ENCODE measurements around the gene IBA57.
"Not testable (repeated sequence)": the region's sequence is repeated elsewhere in the genome, so short reads cannot be mapped to it uniquely, and the experiment has no call there.

IBA57 gene

DNA sequence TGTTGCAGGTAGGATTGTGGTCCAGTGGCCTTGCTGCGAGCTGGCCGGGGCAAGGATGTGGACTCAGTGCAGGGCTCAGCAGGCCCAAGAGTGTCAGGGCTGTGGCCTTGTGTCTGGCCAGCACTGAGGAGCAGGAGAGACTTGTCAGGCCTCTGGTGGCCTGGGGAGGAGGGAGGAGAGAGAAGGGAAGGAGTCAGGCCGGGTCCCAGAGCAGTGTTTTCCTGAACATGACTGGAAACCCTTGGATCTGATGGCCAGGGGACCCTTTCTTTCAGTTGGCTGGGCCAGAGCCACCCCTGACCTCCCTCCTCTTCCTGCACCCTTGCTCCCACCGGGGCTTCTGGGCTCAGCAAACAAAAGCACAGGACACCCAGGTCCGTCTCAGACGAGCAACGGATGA lies 5.1 kb downstream of the IBA57 start:
- H3K27ac ChIP-seq (ENCODE audit: low read length): no peak overlapping the region
- H4K20me1 ChIP-seq (ENCODE audit: insufficient read depth, low read length): no peaks in the 10 kb centered on the region
- TF ChIP-seq EZH2 (optimal IDR thresholded peaks at IDR 0.05; ENCODE audit: low read depth, low read length) (no peak), EZH2phosphoT487 (IDR thresholded peaks at IDR 0.05; ENCODE audit: low read length) (no peak)
- TF ChIP-seq, protein P1, sequence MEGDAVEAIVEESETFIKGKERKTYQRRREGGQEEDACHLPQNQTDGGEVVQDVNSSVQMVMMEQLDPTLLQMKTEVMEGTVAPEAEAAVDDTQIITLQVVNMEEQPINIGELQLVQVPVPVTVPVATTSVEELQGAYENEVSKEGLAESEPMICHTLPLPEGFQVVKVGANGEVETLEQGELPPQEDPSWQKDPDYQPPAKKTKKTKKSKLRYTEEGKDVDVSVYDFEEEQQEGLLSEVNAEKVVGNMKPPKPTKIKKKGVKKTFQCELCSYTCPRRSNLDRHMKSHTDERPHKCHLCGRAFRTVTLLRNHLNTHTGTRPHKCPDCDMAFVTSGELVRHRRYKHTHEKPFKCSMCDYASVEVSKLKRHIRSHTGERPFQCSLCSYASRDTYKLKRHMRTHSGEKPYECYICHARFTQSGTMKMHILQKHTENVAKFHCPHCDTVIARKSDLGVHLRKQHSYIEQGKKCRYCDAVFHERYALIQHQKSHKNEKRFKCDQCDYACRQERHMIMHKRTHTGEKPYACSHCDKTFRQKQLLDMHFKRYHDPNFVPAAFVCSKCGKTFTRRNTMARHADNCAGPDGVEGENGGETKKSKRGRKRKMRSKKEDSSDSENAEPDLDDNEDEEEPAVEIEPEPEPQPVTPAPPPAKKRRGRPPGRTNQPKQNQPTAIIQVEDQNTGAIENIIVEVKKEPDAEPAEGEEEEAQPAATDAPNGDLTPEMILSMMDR (IDR thresholded peaks at IDR 0.05; ENCODE audit: low read length): no peak
- H3K9ac ChIP-seq (ENCODE audit: low read length): no peak overlapping the region
- no peak overlapping the region for H3K4me3 ChIP-seq (ENCODE audit: low read length)
- no peaks in the 10 kb centered on the region for H3K27me3 ChIP-seq (replicated peaks; ENCODE audit: insufficient read depth, low read length)
- H3K36me3 ChIP-seq (replicated peaks; ENCODE audit: insufficient read depth, low read length): no peaks in the 10 kb centered on the region
- no peak for DNase-seq
- no peak overlapping the region for H3K4me2 ChIP-seq (ENCODE audit: low read depth, low read length)
- H3K79me2 ChIP-seq (ENCODE audit: low read length): peaks cover 53% of the 10 kb centered on the region
- H3K9me2 ChIP-seq (replicated peaks; ENCODE audit: insufficient read depth, low read length): no peaks in the 10 kb centered on the region
- H3F3A ChIP-seq (ENCODE audit: insufficient read depth, low read length): no peaks in the 10 kb centered on the region
- no peaks in the 10 kb centered on the region for H3K9me3 ChIP-seq (replicated peaks; ENCODE audit: insufficient read depth, low read length)
- H2AFZ ChIP-seq (ENCODE audit: low read length): no peak overlapping the region
- H3K4me1 ChIP-seq (ENCODE audit: low read length): peaks cover 5% of the 10 kb centered on the region

DNA sequence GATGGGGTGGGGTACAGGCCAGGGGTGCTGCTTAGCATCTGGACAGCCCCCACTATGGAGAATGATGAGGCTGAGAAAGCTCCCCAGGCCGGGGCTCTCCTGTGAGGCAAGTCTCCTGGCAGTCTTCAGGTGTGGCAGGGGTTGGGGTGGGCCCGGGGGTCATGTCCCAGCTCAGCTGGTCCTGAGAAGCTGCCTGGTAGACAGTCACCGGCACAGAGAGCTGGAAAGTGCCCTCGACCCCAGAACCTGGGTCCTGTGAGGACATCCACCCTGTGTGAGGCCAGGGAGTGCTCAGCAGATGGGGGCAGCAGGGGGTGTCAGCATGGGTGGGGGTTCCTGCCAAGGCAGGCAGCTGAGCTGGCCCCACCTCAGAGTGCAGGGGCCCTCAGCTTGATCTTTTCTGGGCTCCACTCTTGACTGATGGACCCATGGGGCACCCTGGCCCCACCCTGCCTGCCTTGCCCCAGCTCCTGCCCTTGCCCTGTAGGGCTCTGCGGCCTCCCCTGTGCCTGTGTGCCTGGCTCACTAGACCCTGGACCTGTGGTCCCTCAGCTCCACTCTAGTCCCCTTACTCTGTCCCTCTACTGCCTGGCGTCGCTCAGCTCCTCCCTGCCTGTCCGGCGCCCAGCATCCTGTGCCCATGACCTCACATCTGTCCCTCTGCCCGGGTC lies 5.8 kb downstream of the IBA57 start:
- no peaks in the 10 kb centered on the region for H3K36me3 ChIP-seq (replicated peaks; ENCODE audit: insufficient read depth, low read length)
- no peak overlapping the region for H3K9ac ChIP-seq (ENCODE audit: low read length)

DNA sequence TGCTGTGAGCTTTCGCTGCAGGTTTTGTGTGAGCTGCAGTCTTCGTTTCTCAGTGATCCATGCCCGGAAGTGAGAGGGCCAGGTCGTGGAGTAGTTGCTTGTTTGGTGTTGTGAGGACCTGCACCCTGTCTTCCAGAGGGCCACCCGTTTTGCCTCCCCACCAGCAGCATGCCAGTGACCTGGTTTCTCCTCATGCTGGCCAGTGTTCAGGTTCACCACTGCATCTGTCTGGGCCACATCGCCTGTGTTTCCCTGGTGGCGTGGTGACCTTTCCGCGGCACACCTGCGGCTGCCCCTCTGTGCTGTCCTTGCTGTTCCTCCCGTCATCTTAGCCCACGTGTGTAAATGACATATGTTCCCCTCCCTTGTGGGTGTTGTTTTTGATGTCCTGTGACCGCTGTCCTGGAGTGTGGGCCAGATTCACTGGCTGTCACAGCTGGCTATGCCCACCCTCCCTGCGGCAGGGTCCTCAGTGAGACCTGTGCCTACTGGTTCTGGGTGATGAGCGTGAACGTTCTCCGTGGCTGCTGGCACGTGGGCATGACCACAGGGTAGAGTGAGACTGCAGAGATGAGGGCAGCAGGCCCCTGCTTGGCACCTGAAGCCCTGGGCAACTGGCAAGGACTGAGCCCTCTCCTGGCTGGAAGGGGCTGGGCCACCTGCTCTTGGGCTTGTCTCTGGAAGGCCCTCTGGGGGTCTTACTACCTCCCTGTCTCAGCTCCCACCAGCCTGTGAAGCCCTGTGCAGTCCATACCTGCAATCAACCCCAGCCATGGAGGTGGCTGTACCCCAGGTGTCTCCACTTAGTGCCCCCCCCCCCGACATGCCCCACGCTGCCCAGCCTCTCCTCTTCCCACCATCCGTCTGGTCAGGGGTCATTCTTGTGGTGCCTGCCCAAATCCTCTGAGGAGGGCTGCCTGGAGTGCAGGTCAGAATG lies 7.3 kb downstream of the IBA57 start:
- Histone ChIP-seq H3K36me3 (replicated peaks; ENCODE audit: insufficient read depth, low read length) (no peaks in the 10 kb centered on the region), H3K27ac (ENCODE audit: low read length) (no peak overlapping the region), H3K9ac (ENCODE audit: low read length) (no peak overlapping the region), H3K27me3 (replicated peaks; ENCODE audit: insufficient read depth, low read length) (no peaks in the 10 kb centered on the region), H3K9me3 (replicated peaks; ENCODE audit: insufficient read depth, low read length) (no peaks in the 10 kb centered on the region), H3F3A (ENCODE audit: insufficient read depth, low read length) (no peaks in the 10 kb centered on the region), H4K20me1 (ENCODE audit: insufficient read depth, low read length) (no peaks in the 10 kb centered on the region), H3K4me2 (ENCODE audit: low read depth, low read length) (no peak overlapping the region), H3K9me2 (replicated peaks; ENCODE audit: insufficient read depth, low read length) (no peaks in the 10 kb centered on the region), H2AFZ (ENCODE audit: low read length) (no peak overlapping the region), H3K79me2 (ENCODE audit: low read length) (peaks cover 37% of the 10 kb centered on the region), H3K4me3 (ENCODE audit: low read length) (no peak overlapping the region), H3K4me1 (ENCODE audit: low read length) (no peaks in the 10 kb centered on the region)
- TF ChIP-seq EZH2 (optimal IDR thresholded peaks at IDR 0.05; ENCODE audit: low read depth, low read length): no peak
- no peak for DNase-seq

More for the DNA sequence above, 5.8 kb downstream of the IBA57 start:
- H2AFZ ChIP-seq (ENCODE audit: low read length): no peak overlapping the region
- no peaks in the 10 kb centered on the region for H3F3A ChIP-seq (ENCODE audit: insufficient read depth, low read length)
- H3K9me2 ChIP-seq (replicated peaks; ENCODE audit: insufficient read depth, low read length): no peaks in the 10 kb centered on the region
- H3K4me2 ChIP-seq (ENCODE audit: low read depth, low read length): no peak overlapping the region
- no peaks in the 10 kb centered on the region for H3K9me3 ChIP-seq (replicated peaks; ENCODE audit: insufficient read depth, low read length)
- no peak overlapping the region for H3K4me3 ChIP-seq (ENCODE audit: low read length)
- H3K27ac ChIP-seq (ENCODE audit: low read length): no peak overlapping the region
- TF ChIP-seq EZH2phosphoT487 (IDR thresholded peaks at IDR 0.05; ENCODE audit: low read length) (no peak), EZH2 (optimal IDR thresholded peaks at IDR 0.05; ENCODE audit: low read depth, low read length) (no peak)
- TF ChIP-seq, protein P1 (IDR thresholded peaks at IDR 0.05; ENCODE audit: low read length): no peak
- H3K4me1 ChIP-seq (ENCODE audit: low read length): peaks cover 5% of the 10 kb centered on the region
- H3K79me2 ChIP-seq (ENCODE audit: low read length): peaks cover 51% of the 10 kb centered on the region
- no peaks in the 10 kb centered on the region for H4K20me1 ChIP-seq (ENCODE audit: insufficient read depth, low read length)
- no peak for DNase-seq
- no peaks in the 10 kb centered on the region for H3K27me3 ChIP-seq (replicated peaks; ENCODE audit: insufficient read depth, low read length)

DNA sequence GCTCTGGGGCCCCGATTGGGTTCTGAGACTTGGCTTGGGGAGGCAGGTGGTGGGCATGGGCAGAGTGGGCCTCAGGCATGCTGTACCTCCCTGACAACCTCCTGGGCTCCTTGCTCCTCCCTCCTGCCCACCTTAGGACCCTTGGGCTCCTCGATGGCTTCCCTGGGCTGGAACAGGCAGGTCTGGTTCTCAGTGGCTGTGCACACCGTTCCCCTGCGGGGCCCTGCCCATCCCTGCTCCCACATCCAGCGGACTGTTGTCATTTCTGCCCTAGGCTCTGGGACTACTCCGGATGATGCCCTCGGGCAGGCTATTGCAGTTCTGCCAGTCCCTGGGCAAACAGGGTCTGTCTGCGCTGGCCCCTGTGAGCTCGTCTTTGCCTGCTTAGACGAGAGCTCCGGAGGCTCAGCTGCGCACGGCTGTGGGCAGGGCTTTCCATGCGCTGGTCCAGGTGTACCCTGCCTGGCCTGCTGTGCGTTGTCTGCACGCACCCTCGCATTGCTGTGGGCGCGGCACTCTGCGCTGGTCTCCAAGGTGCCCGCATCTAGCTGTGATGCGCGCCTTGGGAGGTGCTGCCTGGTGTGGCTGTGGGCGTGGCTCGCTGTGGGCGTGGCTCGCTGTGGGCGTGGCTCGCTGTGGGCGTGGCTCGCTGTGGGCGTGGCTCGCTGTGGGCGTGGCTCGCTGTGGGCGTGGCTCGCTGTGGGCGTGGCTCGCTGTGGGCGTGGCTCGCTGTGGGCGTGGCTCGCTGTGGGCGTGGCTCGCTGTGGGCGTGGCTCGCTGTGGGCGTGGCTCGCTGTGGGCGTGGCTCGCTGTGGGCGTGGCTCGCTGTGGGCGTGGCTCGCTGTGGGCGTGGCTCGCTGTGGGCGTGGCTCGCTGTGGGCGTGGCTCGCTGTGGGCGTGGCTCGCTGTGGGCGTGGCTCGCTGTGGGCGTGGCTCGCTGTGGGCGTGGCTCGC lies 8.2 kb downstream of the IBA57 start:
- H3K4me1 ChIP-seq (ENCODE audit: low read length); H3K9me2 ChIP-seq (replicated peaks; ENCODE audit: insufficient read depth, low read length); H3K9ac ChIP-seq (ENCODE audit: low read length); H3F3A ChIP-seq (ENCODE audit: insufficient read depth, low read length); DNase-seq; H3K27ac ChIP-seq (ENCODE audit: low read length); H2AFZ ChIP-seq (ENCODE audit: low read length); H3K4me2 ChIP-seq (ENCODE audit: low read depth, low read length); H3K36me3 ChIP-seq (replicated peaks; ENCODE audit: insufficient read depth, low read length); H4K20me1 ChIP-seq (ENCODE audit: insufficient read depth, low read length); H3K27me3 ChIP-seq (replicated peaks; ENCODE audit: insufficient read depth, low read length); H3K9me3 ChIP-seq (replicated peaks; ENCODE audit: insufficient read depth, low read length); H3K4me3 ChIP-seq (ENCODE audit: low read length): not testable (repeated sequence)
- peaks cover 28% of the 10 kb centered on the region for H3K79me2 ChIP-seq (ENCODE audit: low read length)
